ENCODE measurements around the gene DYRK1A. TPM values are rescaled to one million over a fixed set of nuclear protein-coding genes. Genes with fewer than 3 reads are reported as not detected.

DYRK1A gene
- total RNA-seq, 1 donor from 2014 or later, result 48.3 TPM

DNA sequence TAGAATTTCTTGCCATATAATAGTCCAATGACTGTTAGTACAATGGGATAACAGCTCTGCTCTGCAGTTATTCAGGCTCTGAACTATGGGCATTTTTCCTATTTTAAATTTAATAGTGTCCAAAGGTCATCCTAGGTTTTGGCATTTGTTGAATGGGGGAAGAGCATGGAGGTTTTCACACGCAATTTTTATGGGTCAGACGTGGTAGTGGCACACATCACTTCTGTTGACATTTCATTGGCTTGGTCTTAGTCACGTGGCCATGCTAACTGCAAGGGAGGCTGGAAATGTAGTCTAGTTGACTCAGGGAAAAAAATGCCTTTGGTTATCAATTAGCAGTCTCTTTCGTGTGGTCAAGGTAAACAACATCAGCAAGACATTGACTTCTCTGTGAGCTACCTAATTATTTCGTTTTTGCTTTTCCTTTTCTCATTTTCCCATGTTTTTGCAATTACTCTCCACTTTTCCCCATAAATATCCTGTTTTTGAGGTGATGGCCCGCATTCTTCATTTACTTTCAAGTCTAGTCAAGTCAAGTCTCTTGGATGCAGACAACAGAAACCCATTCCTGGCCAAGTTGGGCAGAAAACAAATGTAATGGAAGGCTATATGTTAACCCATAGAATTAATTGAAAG is 82.8 kb downstream of the DYRK1A start:
- no peak for DNase-seq (ENCODE audit: low read depth in 2 of 2)

DNA sequence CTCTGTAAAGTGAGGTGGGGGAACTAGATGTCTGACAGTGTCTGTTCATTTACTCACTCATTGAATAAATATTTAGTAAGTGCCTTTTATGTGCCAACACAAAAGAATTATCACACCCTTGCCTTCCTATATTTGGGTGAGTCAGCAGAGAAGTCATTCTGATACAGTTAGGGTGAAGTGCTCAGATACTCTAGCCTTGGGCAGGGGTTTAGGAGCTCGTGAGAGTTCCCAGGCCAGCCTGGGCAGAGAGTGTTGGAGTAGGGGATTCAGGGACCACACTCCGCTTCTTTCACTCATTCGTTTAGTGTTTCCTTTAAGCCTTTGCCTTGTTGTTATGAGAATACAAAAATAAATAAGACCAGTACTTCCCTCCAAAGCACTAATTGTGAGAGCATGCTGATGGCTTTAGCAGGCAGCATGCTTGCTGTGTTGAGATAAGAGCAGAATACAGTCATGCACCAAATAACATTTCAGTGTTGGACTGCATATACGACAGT is 83.9 kb downstream of the DYRK1A start:
- peak in 1 of 2 donors; percentile 43 for DNase-seq (ENCODE audit: low read depth in 2 of 2)

DNA sequence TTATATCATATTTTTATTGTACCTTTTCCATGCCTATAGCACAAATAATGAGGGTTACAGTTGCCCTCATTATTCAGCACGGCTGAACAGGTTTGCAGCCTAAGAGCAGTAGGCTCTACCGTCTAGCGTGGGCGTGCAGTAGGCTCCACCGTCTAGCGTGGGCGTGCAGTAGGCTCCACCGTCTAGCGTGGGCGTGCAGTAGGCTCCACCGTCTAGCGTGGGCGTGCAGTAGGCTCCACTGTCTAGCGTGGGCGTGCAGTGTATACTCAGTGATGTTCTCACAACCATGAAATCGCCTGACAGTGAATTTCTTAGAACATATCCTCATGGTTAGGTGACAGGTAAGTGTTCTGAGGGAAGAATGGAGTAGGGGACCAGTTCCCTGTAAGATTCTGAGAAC is 84.9 kb downstream of the DYRK1A start:
- DNase-seq (ENCODE audit: low read depth in 2 of 2), result no peak

DNA sequence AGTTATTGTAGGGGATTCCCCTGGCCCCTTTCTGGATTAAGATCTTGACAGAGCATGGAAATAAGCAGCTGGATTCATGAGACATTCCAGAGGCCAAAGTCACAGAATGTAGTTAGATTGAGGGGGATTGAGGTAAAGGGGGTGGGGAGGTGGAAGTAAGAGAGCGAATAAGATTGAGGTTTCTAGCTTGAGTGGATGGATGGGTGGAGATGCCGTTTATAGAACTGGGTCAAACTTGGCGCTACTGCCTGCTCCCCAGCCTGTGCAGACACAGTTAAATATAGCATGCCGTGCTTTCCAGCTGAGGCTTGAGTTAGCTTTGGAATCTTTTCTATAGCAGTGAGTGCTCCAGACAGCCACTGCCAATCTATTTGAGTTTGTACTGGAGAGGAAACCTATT is 85.7 kb downstream of the DYRK1A start:
- no peak for DNase-seq (ENCODE audit: low read depth in 2 of 2)

DNA sequence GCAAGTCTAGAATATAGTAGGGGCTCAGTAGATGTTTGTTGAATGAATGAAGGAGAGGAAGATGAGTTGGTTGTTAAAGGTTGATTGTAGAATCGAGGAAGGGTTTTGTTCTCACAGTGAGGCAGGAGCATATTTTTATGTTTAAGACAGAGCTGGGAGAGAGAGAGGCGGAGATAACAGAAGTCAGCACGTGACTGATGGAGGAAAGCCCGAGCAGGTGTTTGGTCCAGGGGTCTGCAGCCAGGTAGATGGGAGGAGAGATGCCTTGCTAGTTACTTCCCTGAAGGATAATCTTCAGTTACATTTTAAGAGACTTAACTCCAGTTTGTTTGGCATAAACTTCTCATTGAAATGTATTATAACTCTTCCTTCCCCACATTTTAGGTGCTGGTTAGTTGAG is 86.8 kb downstream of the DYRK1A start:
- DNase-seq (ENCODE audit: low read depth in 2 of 2), result no peak

DNA sequence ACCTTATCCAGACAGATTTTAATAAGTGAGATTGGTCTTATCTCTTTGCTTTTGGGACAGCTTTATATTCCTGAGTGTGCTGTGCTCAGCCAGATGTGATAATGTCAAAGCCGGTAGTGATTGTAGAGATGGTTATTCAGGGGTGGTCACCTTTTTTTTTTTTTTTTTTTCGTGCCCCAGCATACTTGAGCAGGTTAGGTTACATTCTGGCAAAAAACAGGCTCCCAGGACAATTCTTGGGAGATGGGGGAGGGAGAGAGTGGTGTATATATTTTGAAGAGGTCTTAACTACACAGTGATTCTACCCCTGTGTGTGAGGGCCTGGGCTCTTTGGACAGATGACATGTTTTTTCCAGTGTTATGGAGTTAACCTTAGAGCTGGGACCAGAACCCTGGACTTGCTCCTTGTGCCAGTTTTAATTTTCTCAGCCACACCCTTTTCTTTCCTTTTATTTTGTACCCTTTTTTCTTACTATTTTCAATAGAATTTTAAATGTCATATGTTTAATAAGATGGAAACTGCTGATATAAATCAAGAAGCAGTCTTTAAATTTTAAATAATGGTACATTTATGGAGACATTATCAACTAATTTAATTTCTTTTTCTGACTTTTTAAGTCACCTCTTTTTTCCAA is 88.4 kb downstream of the DYRK1A start:
- DNase-seq (ENCODE audit: low read depth in 2 of 2), result no peak

DNA sequence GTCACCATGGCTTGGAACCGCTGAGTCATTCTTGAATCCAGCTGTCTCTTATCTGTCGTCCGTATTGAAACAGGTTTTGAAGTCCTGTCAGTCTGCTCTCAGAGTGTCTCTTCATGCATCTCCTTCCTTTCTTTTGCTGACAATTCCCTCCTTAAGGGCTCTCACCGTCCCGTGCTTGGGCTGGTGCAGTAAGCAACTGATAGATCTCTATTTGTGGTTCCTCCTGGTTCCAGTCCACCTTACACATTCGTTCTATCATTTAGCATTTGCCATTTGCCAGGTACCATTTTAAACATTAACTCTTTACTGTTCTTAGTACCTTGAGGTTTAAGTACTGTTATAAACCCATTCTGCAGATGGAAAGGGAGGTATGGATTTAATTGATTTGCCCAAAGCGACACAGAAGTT is 88.9 kb downstream of the DYRK1A start:
- no peak for DNase-seq (ENCODE audit: low read depth in 2 of 2)

DNA sequence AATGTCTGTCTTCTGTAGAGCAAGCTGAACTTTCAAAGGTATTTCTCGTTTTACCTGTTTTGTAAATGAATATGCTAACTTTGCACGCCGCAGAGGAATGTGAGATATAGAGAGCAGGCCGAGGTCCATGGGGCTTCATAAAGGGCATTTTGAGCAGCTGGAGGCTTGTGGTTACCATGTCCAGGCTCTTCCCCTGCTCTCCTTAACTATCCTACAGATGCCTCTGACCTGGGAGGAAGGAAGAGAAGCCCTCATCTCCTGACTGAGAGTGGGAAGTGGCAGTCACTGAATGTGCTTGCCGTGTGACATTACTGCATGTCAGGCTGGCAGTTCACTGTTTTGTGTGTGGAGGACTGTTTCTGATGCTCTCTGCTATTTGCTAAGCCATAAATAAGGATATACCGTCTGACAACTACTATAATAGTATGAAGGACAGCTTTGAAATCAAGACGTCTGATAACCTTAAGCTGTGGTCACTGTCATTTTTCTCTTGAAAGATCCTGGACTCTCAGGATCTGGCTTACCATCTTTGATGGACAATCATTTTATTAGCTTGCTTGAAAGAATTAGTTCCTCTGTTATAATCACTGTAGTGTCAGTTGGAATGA is 92.2 kb downstream of the DYRK1A start:
- DNase-seq (ENCODE audit: low read depth in 2 of 2), result no peak

DNA sequence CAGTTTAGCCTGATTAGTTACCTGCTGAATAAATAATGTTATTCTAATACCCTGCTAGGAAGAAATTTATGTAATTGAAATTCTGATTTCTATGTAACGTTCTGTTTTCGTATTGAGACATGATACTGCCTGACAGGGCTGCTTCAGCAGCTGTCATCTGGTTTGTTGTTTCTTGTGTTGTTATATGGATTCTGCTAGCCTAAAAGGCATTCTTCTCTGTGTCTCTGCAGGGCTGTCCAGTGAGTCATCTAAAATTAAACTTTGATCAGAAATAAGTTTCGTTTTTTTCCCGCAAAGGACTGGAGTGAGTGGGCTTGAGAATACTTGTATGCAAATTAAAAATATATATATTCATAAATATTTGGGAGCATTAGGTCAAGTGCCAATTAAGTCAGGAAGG is 93.0 kb downstream of the DYRK1A start:
- no peak for DNase-seq (ENCODE audit: low read depth in 2 of 2)

DNA sequence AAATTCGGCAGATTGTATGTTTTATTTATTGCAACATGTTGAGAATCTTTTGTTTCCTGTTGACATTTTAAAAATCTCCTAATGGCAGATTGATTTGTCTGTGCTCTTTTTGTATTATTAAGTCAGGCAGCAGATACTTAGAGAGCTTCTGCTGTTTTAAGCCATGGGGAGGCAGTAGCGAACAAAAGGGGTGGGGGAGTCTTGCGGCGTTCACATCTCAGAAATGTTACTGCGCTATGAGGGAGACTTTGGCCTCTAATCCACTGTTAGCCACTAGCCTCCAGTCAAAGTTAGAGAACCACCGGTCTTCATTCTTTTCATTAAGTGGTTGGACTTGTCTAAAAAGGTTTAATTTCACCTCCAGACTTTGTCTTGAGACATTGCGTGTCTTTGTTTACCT is 93.6 kb downstream of the DYRK1A start:
- no peak for DNase-seq (ENCODE audit: low read depth in 2 of 2)

DNA sequence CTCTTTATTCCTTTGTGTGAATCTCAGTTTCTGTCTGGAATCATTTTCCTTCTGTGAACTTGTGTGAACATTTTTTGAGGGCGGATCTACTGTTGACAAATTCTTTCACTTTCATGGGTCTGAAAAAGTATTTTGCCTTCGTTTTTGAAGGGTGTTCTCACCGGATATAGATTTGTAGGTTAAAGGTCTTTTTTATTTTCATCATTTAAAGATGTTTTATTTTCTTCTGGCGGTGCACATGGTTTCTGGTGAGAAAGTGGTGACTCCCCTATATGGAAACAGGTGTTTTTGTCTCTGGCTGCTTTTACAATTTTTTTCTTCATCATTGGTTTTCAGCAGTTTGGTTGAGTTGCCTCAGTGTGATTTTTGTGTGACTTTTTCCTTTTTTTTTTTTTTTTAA is 94.9 kb downstream of the DYRK1A start:
- DNase-seq (ENCODE audit: low read depth in 2 of 2), result no peak

DNA sequence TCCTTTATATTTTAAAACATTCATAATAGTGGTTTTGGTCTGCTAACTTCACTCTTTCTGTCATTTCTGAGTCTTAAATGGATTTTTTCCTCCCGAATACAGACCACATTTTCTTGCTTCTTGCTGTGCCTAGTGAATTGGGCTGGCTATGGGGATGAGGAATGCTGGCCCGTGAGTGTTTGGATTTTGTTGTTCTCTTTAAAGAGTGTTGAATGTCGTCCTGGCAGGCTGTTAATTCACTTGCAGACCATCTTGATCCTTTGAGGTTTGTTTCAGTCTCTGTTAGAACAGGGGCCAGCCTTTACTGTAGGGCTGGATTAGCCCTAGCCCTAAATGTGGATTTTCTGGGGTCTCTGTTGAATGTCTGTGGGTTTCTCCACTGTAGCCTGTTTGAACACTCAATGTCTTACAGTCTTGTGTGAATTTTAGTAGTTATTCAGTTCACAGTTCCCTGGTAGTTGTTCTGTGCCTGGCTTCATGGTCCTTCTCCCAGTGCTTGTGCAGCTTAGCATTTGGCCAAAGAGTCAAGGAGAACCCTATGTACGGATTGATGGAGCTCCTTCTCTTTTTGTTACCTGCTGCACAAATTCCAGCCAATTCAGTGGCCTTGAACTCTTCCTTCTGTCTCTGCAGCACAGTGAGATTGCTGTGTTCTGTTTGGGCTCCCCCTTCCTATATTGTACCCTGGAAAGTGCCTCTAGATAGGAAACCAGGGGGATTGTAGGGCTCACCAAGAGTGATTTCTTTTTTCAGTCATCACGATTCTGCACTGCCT is 95.7 kb downstream of the DYRK1A start:
- no peak for DNase-seq (ENCODE audit: low read depth in 2 of 2)

DNA sequence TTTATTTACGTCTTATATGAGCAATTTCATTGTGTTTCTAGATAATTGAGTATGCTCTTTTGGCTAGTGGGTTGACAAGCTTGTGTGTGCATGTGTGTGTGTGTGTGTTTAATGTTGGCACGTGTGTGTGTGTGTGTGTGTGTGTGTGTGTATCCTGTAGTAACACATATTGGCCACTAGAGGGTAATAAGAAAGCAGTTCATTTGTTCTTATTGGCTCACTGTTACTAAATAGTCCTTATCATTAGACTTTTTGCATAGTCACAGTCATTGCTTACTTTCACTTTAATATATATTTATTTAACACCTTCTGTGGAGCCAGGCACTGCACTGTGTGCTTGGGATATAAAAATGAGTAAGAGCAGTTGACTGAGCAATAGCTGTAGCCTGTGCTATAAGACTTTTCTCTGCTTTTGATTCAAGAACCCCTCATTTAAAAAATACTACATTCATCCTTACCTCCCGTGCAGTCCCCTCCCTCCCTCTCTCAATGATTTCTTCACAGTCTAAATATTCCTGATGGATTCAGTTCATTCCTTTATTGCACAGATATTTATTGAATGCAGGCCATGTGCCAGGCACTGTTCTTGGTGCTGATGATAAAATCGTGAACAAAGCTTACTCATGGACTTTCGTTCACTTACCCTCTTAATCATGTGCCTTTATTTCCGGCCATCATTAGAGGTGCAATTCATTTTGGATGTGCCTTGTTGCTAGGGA is 96.7 kb downstream of the DYRK1A start:
- peak in 1 of 2 donors; percentile 63 for DNase-seq (ENCODE audit: low read depth in 2 of 2)

DNA sequence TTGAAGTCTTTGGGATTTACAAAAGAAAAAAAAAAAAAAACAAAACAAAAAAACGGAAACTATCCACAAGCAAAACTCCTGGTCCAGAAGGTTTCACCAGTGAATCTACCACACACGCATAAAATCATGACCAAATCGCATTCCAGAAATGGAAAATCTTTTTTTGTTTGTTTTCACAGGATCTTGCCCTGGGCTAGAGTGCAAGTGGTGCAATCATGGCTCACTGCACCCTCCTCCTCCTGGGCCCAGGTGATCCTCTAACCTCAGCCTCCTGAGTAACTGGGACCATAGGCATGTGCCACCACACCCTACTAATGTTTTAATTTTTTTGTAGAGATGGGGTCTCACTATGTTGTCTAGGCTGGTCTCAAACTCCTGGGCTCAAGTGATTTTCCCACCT is 100.5 kb downstream of the DYRK1A start:
- DNase-seq (ENCODE audit: low read depth in 2 of 2), result no peak

DNA sequence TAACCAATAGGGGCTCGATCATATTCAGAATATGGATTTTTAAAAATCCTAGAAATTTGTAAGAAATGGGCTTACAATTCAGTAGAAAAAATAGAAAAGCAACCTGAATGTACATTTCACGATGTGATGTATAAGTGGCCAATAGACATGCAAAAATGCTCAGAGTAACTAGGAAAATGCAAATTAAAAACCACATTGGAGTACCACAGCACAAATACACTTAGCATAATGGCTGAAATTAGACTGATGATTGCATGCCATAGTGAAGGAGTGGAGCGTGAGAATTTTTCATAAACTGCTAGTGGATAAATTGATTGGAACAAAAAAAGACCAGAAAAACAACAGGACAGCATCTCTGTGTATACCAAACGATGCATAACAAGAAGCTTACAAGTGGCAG is 102.3 kb downstream of the DYRK1A start:
- no peak for DNase-seq (ENCODE audit: low read depth in 2 of 2)

DNA sequence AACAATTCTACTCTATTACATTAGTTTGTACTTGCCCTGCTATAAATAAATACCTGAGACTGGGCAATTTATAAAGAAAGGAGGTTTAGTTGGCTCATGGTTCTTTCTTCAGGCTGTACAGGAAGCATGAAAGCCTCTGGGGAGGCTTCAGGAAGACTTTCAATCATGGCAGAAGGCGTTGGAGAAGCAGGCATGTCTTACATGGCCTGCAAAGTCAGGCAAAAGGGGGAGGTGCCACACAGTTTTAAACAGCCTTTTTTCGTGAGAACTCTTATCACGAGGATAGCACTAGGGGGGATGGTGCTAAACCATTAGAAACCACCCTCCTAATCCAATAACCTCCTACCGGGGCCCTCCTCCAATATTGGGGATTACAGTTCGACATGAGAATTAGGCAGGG is 102.9 kb downstream of the DYRK1A start:
- no peak for DNase-seq (ENCODE audit: low read depth in 2 of 2)

DNA sequence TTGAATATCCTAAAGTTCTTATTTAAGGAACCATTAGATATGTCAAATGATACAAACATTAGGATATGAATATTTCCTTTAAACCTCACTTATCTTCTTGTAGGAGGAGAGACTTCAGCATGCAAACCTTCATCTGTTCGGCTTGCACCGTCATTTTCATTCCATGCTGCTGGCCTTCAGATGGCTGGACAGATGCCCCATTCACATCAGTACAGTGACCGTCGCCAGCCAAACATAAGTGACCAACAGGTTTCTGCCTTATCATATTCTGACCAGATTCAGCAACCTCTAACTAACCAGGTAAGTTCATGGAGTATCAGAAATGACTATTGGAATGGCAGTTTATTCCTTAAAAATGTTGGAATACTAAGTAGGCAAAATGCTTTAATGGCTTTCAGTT is 106.0 kb downstream of the DYRK1A start:
- DNase-seq (ENCODE audit: low read depth in 2 of 2), result no peak

DNA sequence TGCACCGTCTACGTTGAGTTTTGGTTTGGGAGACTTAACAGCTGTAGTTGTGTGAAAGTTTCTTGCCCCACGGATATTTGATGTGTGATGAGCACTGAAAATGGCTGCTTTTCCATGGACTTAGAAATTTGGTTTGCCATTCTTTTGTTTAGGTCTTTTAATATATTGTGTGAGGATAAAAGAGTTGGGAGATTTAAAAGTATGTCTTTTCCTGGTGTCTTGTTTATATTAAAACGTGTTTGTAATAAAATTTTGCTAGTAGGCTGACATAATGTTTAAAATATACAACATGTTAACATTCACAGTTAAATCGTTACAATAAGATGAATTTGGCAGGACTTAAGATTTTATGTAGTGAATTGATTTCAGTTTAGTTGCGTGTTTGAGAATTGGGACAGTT is 106.9 kb downstream of the DYRK1A start:
- DNase-seq (ENCODE audit: low read depth in 2 of 2), result no peak

DNA sequence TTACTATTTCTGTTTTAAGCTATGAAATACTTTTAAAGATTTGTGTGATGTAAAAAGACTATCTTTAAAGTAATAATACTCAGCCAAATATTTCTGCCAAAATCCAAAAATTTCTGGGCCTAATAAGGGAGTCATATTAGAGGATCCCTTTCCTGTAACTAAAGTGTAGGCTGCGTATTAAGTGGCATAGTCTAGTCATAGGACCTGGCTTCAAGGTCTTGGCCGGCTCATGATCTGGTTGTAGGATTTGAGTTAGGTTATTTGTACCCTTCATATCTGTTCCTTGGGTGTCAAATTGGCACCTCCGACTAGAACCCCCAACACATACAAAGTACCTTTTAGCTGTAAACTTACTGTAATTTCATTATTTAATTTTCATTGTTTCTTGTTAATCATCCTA is 107.8 kb downstream of the DYRK1A start:
- DNase-seq (ENCODE audit: low read depth in 2 of 2), result no peak

DNA sequence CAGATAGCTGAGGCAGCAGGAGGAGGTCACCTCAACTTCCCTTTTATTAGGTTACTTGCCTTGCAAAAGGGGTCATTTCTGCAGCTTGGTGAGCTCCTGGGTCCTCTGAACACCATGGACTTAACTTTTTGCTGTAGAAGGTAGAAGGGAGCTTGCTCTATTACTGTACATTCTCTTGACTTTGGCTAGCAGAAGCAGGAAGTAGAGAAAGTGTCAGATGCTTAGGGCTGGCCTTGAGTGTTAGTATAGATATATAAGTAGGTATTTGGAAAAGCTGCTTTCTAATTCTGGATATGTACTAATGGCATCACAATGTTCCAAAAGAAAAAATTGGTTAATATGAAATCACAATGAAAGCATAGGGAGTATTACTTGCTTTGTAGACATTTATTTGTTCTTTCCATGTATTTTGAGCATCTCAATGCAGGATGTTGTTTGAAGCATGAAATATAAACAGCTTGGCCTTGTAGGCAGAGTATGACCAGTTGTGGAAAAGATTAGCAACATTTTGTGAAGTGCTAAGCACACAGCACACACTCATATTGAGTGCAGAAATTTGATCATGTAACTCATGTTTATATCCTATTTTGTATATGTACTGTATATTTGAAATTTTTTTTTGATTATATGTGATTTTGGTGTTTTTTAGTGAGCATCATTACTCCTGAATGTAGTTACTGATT is 108.8 kb downstream of the DYRK1A start:
- no peak for DNase-seq (ENCODE audit: low read depth in 2 of 2)

DNA sequence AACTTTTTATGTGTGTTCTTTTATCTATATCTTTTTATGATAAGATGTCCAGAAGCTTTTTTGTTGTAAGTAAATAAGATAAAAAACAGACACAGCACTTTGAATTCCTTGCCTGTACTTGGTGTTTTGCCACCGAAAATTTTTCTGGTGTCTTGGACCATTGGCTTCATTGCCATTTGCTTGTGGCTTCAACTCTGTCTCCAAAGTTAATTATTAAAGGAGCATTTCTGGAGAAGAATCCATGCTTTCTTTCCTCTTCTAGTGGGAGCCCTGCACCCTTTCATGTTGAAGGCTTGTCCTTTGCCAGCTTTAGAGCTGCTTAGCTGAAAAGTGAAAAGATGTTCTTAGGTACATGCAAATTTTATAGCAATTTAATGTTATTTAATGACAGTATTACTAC is 112.2 kb downstream of the DYRK1A start:
- DNase-seq (ENCODE audit: low read depth in 2 of 2), result no peak
